HepG2 (cell line): ENCODE results near the gene WASF1.

Experiments
- FOSL1 ChIP-seq: sonication (generic); formaldehyde crosslinking; IDR thresholded peaks from 2 replicates; pipeline ENCODE4 v1.9.0; 2021; ENCODE audit warnings: missing genetic modification reagents, borderline replicate concordance
- GABPB1 ChIP-seq: IDR thresholded peaks from 2 replicates; pipeline ENCODE4 v1.6.1; 2016; ENCODE audit warnings: mild to moderate bottlenecking, missing genetic modification reagents, moderate library complexity, missing compliant biosample characterization
- PBX3 ChIP-seq: sonication (generic); formaldehyde crosslinking; IDR thresholded peaks from 2 replicates; pipeline ENCODE4 v1.8.1; 2023; ENCODE audit warnings: missing genetic modification reagents, inconsistent platforms, borderline replicate concordance
- PHF20 ChIP-seq: sonication (generic); formaldehyde crosslinking; IDR thresholded peaks from 2 replicates; pipeline ENCODE4 v1.5.0; 2020; ENCODE audit warnings: mild to moderate bottlenecking, missing genetic modification reagents
- POLR2A ChIP-seq, 2 experiments: IDR thresholded peaks; 2 replicates each; pipeline ENCODE4 v1.6.1; 2011; ENCODE audit warnings: low read depth in 2 of 2, low read length in 2 of 2, mild to moderate bottlenecking in 1 of 2, moderate library complexity in 1 of 2; ENCODE audit not compliant: insufficient read depth in 1 of 2
- STAT6 ChIP-seq: sonication (generic); formaldehyde crosslinking; IDR thresholded peaks from 2 replicates; pipeline ENCODE4 v1.4.0; 2020; ENCODE audit warnings: missing genetic modification reagents, mild to moderate bottlenecking, borderline replicate concordance
- ZFX ChIP-seq: sonication (generic); formaldehyde crosslinking; IDR thresholded peaks from 2 replicates; pipeline ENCODE4 v1.4.0; 2020; ENCODE audit warnings: mild to moderate bottlenecking, low read depth, missing genetic modification reagents, moderate library complexity

- no peak for TF ChIP-seq FOSL1
- TF ChIP-seq PHF20 = no peak
- TF ChIP-seq PBX3 = no peak
- no peak for TF ChIP-seq STAT6 (CRISPR knock-in tag)
- no peak for TF ChIP-seq POLR2A (IDR thresholded peaks at IDR 0.05; ENCODE audit: insufficient read depth in 1 of 2, low read depth in 2 of 2, low read length in 2 of 2)
- no peak for TF ChIP-seq ZFX
- TF ChIP-seq GABPB1 (CRISPR knock-in tag) = no peak
These were observed 94.2 kb downstream of the WASF1 start for GRCh38 chr6:110085285-110085684.
